T-cell (primary cell): Measurements from ENCODE around the gene PIP5KL1. TPM values are rescaled to one million over a fixed set of nuclear protein-coding genes. Genes with fewer than 3 reads are reported as not detected.

Source experiments
- ATAC-seq, 4 experiments: fragments of 200-7000 bp in 3 of 4; fragments of 150-1000 bp in 1 of 4; cut with Tn5 transposase; replicated peaks in 1 of 4; 1 replicate in 3 of 4; 2 replicates in 1 of 4; pipeline ENCODE4 v1.10.0; 2021; ENCODE audit warnings: moderate library complexity in 3 of 4, mild to moderate bottlenecking in 2 of 4, moderate number of reproducible peaks in 1 of 4
- CTCF ChIA-PET, 2 donors: fragments of 300-600 bp; sonication (Branson Sonifier 250); formaldehyde crosslinking; loops; one replicate each; lab custom pipeline; 2022; ENCODE audit warnings: antibody characterized with exemption in 2 of 2; lab: Charles Lee
- POLR2A ChIA-PET, 2 donors: fragments of 300-600 bp; sonication (Branson Sonifier 250); formaldehyde crosslinking; loops; one replicate each; lab custom pipeline; 2022; ENCODE audit warnings: antibody characterized with exemption in 2 of 2; lab: Charles Lee
- DNase-seq, 35 experiments: peaks; one replicate each; pipeline versions ENCODE4 v3.0.0 to v3.0.0-alpha.2; 2013 to 2023
- H3K27ac ChIP-seq: one replicate; pipeline ENCODE4 v1.5.1; 2013; ENCODE audit warnings: low read length
- H3K27me3 ChIP-seq, 2 experiments: replicated peaks in 1 of 2; 1 replicate in 1 of 2; 2 replicates in 1 of 2; pipeline versions ENCODE4 v1.6.1 to v1.7.0; 2013; ENCODE audit warnings: low read length in 1 of 2, mixed read lengths in 1 of 2; ENCODE audit not compliant: control insufficient read depth in 2 of 2, insufficient read depth in 2 of 2; ENCODE audit errors: extremely low read depth in 1 of 2
- H3K36me3 ChIP-seq, 2 donors: 1 replicate in 1 of 2; 2 replicates in 1 of 2; pipeline versions ENCODE4 v1.6.1 to v1.7.0; 2013; ENCODE audit warnings: low read length in 1 of 2; ENCODE audit not compliant: control insufficient read depth in 2 of 2, insufficient read depth in 1 of 2; ENCODE audit errors: extremely low read depth in 1 of 2
- H3K4me1 ChIP-seq, 2 experiments: 1 replicate in 1 of 2; 2 replicates in 1 of 2; pipeline versions ENCODE4 v1.6.1 to v1.7.0; 2013; ENCODE audit warnings: low read length in 2 of 2, mixed read lengths in 1 of 2; ENCODE audit not compliant: insufficient read depth in 2 of 2, control insufficient read depth in 1 of 2; ENCODE audit errors: extremely low read depth in 1 of 2
- H3K4me3 ChIP-seq, 2 donors: 1 replicate in 1 of 2; 2 replicates in 1 of 2; pipeline versions ENCODE4 v1.5.1 to v1.7.0; 2013; ENCODE audit warnings: mild to moderate bottlenecking in 2 of 2, low read length in 1 of 2, moderate library complexity in 1 of 2; ENCODE audit not compliant: control insufficient read depth in 1 of 2; ENCODE audit errors: extremely low read depth in 1 of 2
- H3K9me3 ChIP-seq: 2 replicates; pipeline ENCODE4 v1.7.0; 2013
- H3K27ac Mint-ChIP-seq, 2 donors: one replicate each; pipeline ENCODE4 v1.8.0; 2020 to 2021; ENCODE audit warnings: mild to moderate bottlenecking in 2 of 2, mixed read lengths in 2 of 2
- H3K27me3 Mint-ChIP-seq, 2 donors: one replicate each; pipeline ENCODE4 v1.8.0; 2021 to 2022; ENCODE audit warnings: mixed read lengths in 2 of 2
- H3K36me3 Mint-ChIP-seq: one replicate; pipeline ENCODE4 v1.8.0; 2021; ENCODE audit warnings: mixed read lengths
- H3K4me1 Mint-ChIP-seq, 3 donors: one replicate each; pipeline ENCODE4 v1.8.0; 2020 to 2022; ENCODE audit warnings: mixed read lengths in 3 of 3, mild to moderate bottlenecking in 1 of 3
- H3K4me3 Mint-ChIP-seq, 3 donors: one replicate each; pipeline ENCODE4 v1.8.0; 2020 to 2022; ENCODE audit warnings: mild to moderate bottlenecking in 3 of 3, mixed read lengths in 3 of 3, moderate library complexity in 3 of 3
- H3K9me3 Mint-ChIP-seq, 3 donors: one replicate each; pipeline ENCODE4 v1.8.0; 2020 to 2022; ENCODE audit warnings: mixed read lengths in 3 of 3
- WGBS: methylation state at CpG from one replicate; pipeline ENCODE4 v1.1.5; 2013; ENCODE audit warnings: missing lambda C conversion rate; ENCODE audit not compliant: insufficient coverage; 5-methylcytosine and 5-hydroxymethylcytosine counted together
- total RNA-seq, 35 experiments: library from RNA in 6 of 35; stranded (reverse) in 6 of 35; fragments of 120-200 nt in 1 of 35; gene quantifications; one replicate each; pipeline versions ENCODE4 v1.2.1 to v1.2.4 and lab custom pipeline; 2013 to 2026

PIP5KL1 gene
- total RNA-seq, 5 donors from 2014 or later (not counting 1 experiment from before 2014, with no cell fraction given), result 0.99 to 5.6 (median 2.6) TPM

- Mint-ChIP-seq H3K27ac (peak overlapping the region; percentile 83 to 88), H3K4me1 (peaks cover 93 to 97% (median 95%) of the 10 kb centered on the region in 3 donors), H3K36me3 (peaks cover 42% of the 10 kb centered on the region), H3K9me3 (no peaks in the 10 kb centered on the region), H3K4me3 (peak overlapping the region; percentile 37 to 91 (median 50)), H3K27me3 (no peaks in the 10 kb centered on the region)
- peaks cover 4 to 18% of the 10 kb centered on the region in 2 donors for H3K36me3 ChIP-seq
- H3K4me1 ChIP-seq, result peaks cover 62 to 87% of the 10 kb centered on the region in 2 experiments
- ChIA-PET POLR2A (interaction anchor here in 1 of 2 donors (1.0 kb wide), 1 partner anchor 112 kb away, joined by 3 read pairs; no protein-coding TSS in a partner anchor), CTCF (interaction anchor here (0.5 to 1.1 kb wide), 4 partner anchors 9 to 112 kb away, joined by 3 read pairs; no protein-coding TSS in a partner anchor)
- 52% methylated on average over 10 of the region's 11 CpGs for WGBS
- ATAC-seq (no peak), DNase-seq (no peak)
- H3K27me3 ChIP-seq, result no peaks in the 10 kb centered on the region
- H3K4me3 ChIP-seq, result no peak overlapping the region
- peak overlapping the region; percentile 54 for H3K27ac ChIP-seq
- H3K9me3 ChIP-seq, result no peaks in the 10 kb centered on the region
Observed at GRCh38 chr9:127960410-127961154, 30.0 kb upstream of the PIP5KL1 start.

- no peaks in the 10 kb centered on the region for H3K9me3 Mint-ChIP-seq
- H3K4me1 Mint-ChIP-seq, result peaks cover 93 to 97% (median 95%) of the 10 kb centered on the region in 3 donors
- H3K27me3 Mint-ChIP-seq, result no peaks in the 10 kb centered on the region
- peaks cover 69 to 87% of the 10 kb centered on the region in 2 experiments for H3K4me1 ChIP-seq
- H3K27ac Mint-ChIP-seq, result peak overlapping the region; percentile 83 to 88
- ChIA-PET POLR2A (interaction anchor here in 1 of 2 donors (0.6 kb wide), 1 partner anchor 123 kb away, joined by 4 read pairs; no protein-coding TSS in a partner anchor), CTCF (interaction anchor here (0.5 to 1.1 kb wide), 4 partner anchors 8 to 113 kb away, joined by 3 to 4 read pairs (median 3); no protein-coding TSS in a partner anchor)
- peak overlapping the region; percentile 37 to 91 (median 50) for H3K4me3 Mint-ChIP-seq
- H3K27ac ChIP-seq, result peak overlapping the region; percentile 54
- DNase-seq, result no peak
- peaks cover 6 to 18% of the 10 kb centered on the region in 2 donors for H3K36me3 ChIP-seq
- no peak overlapping the region for H3K4me3 ChIP-seq
- H3K27me3 ChIP-seq, result no peaks in the 10 kb centered on the region
- peaks cover 39% of the 10 kb centered on the region for H3K36me3 Mint-ChIP-seq
- no peaks in the 10 kb centered on the region for H3K9me3 ChIP-seq
- 81% methylated on average over 2 of the region's 2 CpGs for WGBS
- no peak for ATAC-seq
Observed at GRCh38 chr9:127959841-127960409, 29.3 kb upstream of the PIP5KL1 start.

- Mint-ChIP-seq H3K9me3 (no peaks in the 10 kb centered on the region), H3K4me1 (peaks cover 95 to 98% (median 97%) of the 10 kb centered on the region in 3 donors), H3K27ac (peak overlapping the region; percentile 83 to 88), H3K4me3 (peak overlapping the region; percentile 37 to 91 (median 50)), H3K27me3 (no peaks in the 10 kb centered on the region), H3K36me3 (peaks cover 37% of the 10 kb centered on the region)
- Histone ChIP-seq H3K4me1 (peaks cover 71 to 88% of the 10 kb centered on the region in 2 experiments), H3K27me3 (no peaks in the 10 kb centered on the region), H3K36me3 (peaks cover 7 to 18% of the 10 kb centered on the region in 2 donors), H3K9me3 (no peaks in the 10 kb centered on the region), H3K27ac (no peak overlapping the region), H3K4me3 (no peak overlapping the region)
- no CpG with 5 or more reads among the region's 4 CpGs for WGBS
- POLR2A ChIA-PET, result interaction anchor here in 1 of 2 donors (0.6 kb wide), 1 partner anchor 124 kb away, joined by 4 read pairs; no protein-coding TSS in a partner anchor
- CTCF ChIA-PET, result interaction anchor here in 1 of 2 donors (0.5 to 1.7 kb wide), 2 partner anchors 12 to 72 kb away, joined by 4 read pairs; no protein-coding TSS in a partner anchor
- peak in 1 of 4 experiments; percentile 18 for ATAC-seq
- DNase-seq, result no peak
Observed at GRCh38 chr9:127959398-127959797, 28.8 kb upstream of the PIP5KL1 start.

- H3K4me3 Mint-ChIP-seq, result peak overlapping the region in 2 of 3 donors; percentile 35 to 91
- peaks cover 33% of the 10 kb centered on the region for H3K36me3 Mint-ChIP-seq
- no peak for ATAC-seq
- DNase-seq, result no peak
- peaks cover 7 to 15% of the 10 kb centered on the region in 2 donors for H3K36me3 ChIP-seq
- peaks cover 95 to 98% (median 97%) of the 10 kb centered on the region in 3 donors for H3K4me1 Mint-ChIP-seq
- no peak overlapping the region for H3K4me3 ChIP-seq
- H3K27ac Mint-ChIP-seq, result peak overlapping the region; percentile 83 to 88
- H3K4me1 ChIP-seq, result peaks cover 71 to 88% of the 10 kb centered on the region in 2 experiments
- H3K27me3 Mint-ChIP-seq, result no peaks in the 10 kb centered on the region
- no peaks in the 10 kb centered on the region for H3K27me3 ChIP-seq
- H3K9me3 ChIP-seq, result no peaks in the 10 kb centered on the region
- no peaks in the 10 kb centered on the region for H3K9me3 Mint-ChIP-seq
- no peak overlapping the region for H3K27ac ChIP-seq
- ChIA-PET POLR2A (interaction anchor here in 1 of 2 donors (0.6 kb wide), 1 partner anchor 75 kb away, joined by 3 read pairs; no protein-coding TSS in a partner anchor), CTCF (interaction anchor here (0.9 to 7.2 kb wide), 3 partner anchors 22 to 76 kb away, joined by 4 to 81 read pairs (median 4); no protein-coding TSS in a partner anchor)
- WGBS, result no CpG with 5 or more reads among the region's 1 CpG
Observed at GRCh38 chr9:127958728-127959127, 28.2 kb upstream of the PIP5KL1 start.

- Mint-ChIP-seq H3K4me1 (peaks cover 90 to 96% (median 95%) of the 10 kb centered on the region in 3 donors), H3K36me3 (peaks cover 29% of the 10 kb centered on the region), H3K27me3 (no peaks in the 10 kb centered on the region), H3K4me3 (peak overlapping the region; percentile 67 to 81 (median 74)), H3K27ac (peak overlapping the region; percentile 87 to 94), H3K9me3 (no peaks in the 10 kb centered on the region)
- H3K27me3 ChIP-seq, result no peaks in the 10 kb centered on the region
- no peaks in the 10 kb centered on the region for H3K9me3 ChIP-seq
- peaks cover 10 to 18% of the 10 kb centered on the region in 2 donors for H3K36me3 ChIP-seq
- ATAC-seq (peak; percentile 83 to 90 (median 86)), DNase-seq (peak; percentile 47 to 85 (median 70))
- H3K4me3 ChIP-seq, result peak overlapping the region; percentile 4 to 54
- POLR2A ChIA-PET, result interaction anchor here in 1 of 2 donors (0.6 kb wide), 1 partner anchor 22 kb away, joined by 3 read pairs; no protein-coding TSS in a partner anchor
- WGBS, result 27% methylated on average over 6 of the region's 12 CpGs
- CTCF ChIA-PET, result interaction anchor here (0.5 to 7.2 kb wide), 18 partner anchors 12 to 84 kb away, joined by 3 to 81 read pairs (median 4); partner anchors contain the start of gene EEIG1 (in 1 of the 2)
- peak overlapping the region; percentile 44 for H3K27ac ChIP-seq
- peaks cover 66 to 85% of the 10 kb centered on the region in 2 experiments for H3K4me1 ChIP-seq
Observed at GRCh38 chr9:127955294-127956015, 24.9 kb upstream of the PIP5KL1 start.
